DMS 273 treated with DMSO at 0.1 percent for 48 hours (cell line): Measurements from ENCODE around the gene ZSWIM5.
A peak's percentile ranks its signal among the peaks of the same experiment; 100 is the strongest.
"Not testable (repeated sequence)": the region's sequence is repeated elsewhere in the genome, so short reads cannot be mapped to it uniquely, and the experiment has no call there.

Experiments used
- DNase-seq: peaks from one replicate; lab custom pipeline; 2025; lab: John Stamatoyannopoulos, UW

ZSWIM5 gene

DNA sequence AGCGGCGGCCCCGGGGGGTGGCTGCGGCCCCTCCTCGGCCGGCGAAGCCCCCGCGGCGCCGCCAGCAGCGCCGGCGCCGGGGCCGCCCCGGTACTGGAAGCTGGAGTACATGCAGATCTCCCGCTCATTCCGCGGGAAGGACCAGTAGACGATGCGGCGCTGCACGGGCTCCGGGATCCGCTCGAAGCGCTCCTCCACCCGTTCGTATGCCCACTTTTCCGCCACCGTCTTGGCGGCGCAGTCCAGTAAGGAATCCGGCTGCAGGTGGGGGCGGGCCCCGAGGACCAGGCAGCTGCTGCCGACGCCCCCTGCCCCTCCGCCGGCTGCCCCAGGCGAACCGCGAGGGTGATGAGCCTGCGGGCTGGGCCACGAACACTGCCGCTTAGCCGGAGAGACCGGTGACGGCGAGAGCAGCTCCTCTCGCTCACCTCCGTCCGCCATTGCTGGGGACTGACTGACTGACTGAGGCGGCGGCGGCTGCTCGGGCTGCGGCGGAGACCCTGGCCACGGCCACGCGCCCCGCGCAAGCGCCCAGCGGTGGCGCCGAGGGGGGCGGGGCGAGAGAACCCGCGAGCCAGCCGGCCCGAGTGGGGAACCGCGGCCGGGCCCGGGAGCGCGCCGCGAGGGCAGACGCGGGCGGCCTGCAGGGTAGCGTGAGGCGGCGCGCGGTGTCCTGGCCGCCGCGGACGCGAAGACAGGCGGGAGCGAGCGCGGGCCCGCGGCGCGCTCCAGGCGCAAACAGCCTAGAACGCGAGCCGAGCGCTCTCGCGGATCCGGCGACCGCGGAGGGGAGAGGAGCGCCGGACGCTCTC lies at the start of gene ZSWIM5:
Gene ZSWIM5, minus strand, starts transcription at position 696 of the 812 bp plus-strand sequence. Its CDS starts 255 bp downstream, at position 441.
- peak; percentile 28 for DNase-seq

DNA sequence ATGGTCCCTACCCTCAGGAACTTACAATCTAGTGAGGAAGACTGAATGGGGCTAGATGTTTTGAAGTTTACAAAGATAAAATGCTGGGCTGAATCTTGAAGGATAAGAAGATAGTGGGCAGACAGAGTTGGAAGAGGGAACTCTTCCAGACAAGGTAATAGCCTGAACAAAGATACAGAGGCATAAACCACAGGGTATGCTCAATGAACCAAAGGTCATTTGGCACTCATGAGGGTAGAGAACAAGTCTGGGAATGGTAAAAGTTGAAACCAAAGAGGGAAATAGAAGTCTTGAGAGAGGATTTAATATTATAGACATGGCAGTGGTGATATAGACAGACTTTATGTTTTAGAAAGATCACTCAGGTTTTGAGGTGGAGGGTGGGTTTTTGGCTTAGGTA lies 48.1 kb upstream of the ZSWIM5 start:
- DNase-seq: no peak

DNA sequence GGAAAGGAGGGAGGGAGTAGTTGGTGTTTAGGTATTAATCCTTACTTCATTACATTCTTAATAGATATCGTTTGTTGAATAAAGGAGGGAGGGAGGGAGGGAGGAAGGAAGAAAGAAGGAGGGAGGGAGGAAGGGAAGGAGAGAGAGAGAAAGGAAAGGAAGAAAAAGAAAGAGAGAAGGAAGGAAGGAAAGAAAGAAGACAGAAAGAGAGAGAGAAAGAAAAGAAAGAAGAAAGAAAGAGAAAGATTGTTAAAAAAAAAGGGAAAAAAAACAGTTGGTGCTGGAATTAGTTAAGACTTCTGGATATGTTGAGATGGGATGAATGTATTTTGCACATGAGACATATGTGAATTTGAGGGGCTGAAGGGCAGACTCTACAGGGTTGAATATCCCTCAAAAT lies 44.1 kb upstream of the ZSWIM5 start:
- no peak for DNase-seq

DNA sequence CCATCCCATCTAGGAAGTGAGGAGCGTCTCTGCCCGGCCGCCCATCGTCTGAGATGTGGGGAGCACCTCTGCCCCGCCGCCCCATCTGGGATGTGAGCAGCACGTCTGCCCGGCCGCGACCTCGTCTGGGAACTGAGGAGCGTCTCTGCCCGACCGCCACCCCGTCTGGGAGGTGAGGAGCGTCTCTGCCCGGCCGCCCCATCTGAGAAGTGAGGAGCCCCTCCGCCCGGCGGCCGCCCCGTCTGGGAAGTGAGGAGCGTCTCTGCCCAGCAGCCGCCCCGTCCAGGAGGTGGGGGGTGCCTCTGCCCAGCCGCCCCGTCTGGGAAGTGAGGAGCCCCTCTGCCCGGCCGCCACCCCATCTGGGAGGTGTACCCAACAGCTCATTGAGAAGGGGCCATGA lies 41.6 kb upstream of the ZSWIM5 start:
- not testable (repeated sequence) for DNase-seq

DNA sequence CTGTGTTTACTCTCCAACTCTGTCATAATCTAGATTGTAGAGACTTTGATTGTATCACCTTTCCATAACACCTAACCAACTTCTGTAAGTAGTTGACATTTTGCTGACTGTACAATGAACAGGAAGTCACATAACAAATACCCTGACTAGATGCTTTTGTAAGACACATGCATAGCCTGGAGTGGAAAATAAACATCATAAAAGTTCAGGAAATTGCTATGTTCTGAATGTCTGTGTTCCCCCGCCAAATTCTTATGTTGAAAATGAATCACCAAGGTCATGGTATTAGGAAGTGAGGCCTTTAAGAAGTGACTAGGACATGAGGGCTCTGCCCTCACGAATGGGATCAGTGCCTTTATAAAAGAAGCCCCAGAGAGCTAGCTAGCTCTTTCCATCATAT lies 40.4 kb upstream of the ZSWIM5 start:
- DNase-seq: no peak

DNA sequence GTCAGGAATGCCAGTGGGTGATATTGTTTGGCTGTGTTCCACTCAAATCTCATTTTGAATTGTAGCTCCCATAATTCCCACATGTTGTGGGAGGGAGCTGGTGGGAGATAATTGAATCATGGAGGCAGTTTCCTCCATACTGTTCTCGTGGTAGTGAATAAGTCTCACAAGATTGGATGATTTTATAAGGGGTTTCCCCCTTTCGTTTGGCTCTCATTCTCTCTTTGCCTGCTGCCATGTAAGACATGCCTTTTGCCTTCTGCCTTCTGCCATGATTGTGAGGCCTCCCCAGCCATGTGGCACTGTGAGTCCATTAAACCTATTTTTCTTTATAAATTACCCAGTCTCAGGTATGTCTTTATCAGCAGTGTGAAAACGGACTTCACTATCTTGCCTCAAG lies 40.0 kb upstream of the ZSWIM5 start:
- not testable (repeated sequence) for DNase-seq

DNA sequence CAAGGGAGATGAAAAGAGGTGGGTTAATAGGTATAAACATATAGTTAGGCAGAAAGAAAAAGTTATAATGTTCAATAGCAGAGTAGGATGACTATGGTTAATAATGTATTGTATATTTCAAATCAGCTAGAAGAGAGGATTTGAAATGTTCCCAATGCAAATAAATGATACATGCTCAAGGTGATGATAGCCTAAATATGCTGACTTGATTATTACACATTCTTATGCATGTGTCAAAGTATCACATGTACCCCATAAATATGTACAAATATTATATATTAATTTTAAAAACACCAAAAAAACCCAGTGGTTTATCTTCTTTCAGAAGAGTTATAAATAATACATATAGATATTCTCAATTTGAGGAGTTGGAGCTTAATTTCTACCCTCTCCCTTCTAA lies 38.3 kb upstream of the ZSWIM5 start:
- DNase-seq: no peak

DNA sequence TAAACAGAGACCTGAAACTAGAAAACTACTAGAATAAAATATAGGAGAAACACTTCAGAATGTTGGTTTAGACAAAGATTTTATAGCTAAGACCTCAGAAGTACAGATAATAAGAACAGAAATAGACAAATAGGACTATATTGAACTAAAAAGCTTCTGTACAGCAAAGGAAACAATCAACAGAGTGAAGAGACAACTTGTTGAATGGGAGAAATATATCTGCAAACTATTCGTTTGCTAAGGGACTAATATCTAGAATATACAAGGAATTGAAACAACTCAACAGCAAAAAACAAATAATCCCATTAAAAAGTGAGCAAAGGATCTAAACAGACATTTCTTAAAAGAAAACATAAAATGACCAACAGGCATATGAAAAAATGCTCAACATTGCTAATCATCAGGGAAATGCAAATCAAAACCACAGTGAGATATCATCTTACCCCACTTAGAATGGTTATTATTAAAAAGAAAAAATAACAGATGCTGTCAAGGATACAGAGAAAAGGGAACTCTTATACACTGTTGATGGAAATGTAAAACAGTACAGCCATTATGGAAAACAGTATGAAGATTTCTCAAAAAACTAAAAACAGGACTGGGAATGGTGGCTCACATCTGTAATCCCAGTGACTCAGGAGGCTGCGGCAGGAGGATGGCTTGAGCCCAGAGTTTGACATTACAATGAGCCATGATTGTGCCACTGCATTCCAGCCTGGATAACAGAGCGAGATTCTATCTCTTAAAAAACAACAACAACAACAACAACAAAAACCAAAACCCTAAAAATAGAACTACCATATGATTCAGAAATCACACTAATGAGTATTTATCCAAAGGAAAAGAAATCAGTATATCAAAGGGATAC lies 37.3 kb upstream of the ZSWIM5 start:
- no peak for DNase-seq

DNA sequence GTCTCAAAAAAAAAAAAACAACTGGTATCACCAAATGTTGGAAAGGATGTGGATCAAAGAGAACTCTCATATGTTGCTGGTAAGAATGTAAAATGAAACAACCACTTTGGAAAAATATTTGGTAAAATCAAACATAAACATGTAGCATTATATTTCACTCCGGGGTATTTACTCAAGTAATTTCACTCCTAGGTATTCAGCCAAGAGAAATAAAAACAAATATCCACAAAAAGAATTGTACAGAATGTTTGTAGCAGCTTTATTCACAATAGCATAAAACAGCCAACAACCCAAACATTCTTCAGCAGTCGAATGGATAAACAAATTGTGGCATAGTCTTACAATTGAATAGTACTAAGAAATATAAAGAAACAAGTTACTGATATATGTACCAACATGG lies 32.4 kb upstream of the ZSWIM5 start:
- DNase-seq: no peak

DNA sequence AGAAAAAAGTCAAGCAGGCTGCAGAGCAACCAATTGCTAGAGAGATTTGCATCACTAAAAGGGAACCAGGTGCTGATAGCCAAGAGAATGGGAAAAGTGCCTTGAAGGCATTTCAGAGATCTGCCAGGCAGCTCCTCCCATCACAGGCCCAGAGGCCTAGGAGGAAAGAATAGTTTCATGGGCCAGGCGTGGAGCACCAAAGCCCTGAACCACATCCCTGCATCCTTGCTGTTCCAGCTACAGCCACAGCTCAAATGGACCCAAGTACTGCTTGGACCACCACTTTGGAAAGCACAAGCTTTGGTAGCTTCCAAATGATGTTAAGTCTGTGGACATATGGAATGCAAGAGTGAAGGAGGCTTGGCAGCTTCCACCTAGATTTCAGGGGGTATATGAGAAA lies 29.7 kb upstream of the ZSWIM5 start:
- no peak for DNase-seq

DNA sequence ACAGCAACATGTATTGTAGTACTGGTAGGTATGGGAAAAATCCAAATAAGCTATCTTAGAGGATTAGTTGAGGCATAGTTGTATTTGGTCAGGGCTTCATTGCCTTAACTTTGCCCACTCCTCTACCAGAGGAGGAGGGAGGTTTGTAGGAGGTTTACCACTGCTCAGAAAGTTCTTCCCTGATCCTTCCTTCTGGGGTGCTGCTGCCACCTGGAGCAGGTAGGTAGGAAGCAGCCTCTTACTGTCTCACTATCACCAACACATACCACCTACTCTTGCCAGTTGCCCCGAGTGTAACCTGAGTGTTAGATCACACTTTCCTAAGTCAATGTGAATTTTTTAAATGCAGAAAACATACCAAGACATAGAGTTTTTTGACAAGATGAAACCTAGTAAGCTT lies 24.1 kb upstream of the ZSWIM5 start:
- no peak for DNase-seq

DNA sequence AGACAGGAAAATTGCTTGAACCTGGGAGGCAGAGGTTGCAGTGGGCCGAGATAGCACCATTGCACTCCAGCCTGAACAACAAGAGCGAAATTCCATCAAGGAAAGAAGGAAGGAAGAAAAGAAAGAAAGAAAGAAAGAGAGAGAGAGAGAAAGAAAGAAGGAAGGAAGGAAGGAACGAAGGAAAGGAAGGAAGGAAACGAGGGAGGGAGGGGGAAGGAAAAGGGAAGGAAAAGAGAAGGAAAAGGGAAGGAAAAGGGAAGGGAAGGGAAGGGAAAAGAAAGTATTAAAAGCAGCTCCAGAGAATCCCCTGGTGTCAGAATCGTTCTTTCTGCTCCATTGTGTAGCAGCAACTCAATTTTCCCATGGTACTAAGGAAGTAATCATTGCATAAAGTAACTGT lies 19.2 kb upstream of the ZSWIM5 start:
- DNase-seq: no peak

DNA sequence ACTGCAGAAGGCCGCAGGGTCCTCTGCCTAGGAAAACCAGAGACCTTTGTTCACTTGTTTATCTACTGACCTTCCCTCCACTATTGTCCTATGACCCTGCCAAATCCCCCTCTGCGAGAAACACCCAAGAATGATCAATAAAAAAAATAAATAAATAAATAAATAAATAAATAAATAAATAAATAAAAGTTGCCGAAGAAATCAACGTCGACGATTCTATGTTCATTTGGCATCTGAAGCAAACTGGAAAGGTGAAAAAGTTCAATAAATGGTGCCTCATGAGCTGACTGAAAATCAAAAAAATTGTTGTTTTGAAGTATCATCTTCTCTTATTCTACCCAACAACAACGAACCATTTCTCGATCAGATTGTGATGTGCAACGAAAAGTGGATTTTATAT lies 17.3 kb upstream of the ZSWIM5 start:
- not testable (repeated sequence) for DNase-seq

DNA sequence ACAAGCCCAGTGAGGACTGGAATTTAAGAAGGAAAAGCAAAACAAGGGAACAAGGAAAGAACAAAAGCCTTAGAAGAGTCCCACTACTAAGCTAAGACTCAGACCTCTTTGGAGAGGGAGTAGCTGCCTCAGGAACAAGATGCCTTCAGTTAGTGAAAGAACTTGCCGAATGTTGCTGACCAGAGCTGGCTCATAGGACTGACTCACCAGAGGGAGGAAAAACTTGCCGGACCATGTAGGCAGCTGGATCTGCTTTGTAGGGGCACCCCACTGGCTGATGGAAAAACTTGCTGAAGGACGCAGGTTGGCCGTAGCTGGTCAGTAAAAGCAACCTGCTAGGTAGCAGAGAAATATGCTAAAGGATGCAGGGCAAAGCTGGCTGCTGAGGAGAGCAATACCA lies 15.3 kb upstream of the ZSWIM5 start:
- no peak for DNase-seq

DNA sequence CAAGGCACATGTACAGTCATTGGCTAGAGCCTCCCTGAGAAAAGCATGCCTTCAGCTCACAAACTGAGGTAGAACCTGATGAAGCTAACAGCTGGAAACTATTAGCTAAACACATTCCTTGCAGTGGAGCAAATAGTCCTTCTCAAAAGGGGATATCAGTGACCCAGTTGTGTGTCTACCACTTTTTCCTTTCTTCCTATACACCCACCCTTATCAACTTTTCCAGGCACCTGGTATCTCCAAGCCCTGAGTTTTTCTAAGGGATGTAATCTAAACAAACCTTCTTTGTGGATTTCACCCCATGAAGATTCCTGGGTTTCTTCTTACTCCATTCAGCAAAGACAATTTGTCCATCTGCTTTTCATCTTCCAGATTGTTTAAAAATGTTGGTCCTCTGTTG lies 10.5 kb upstream of the ZSWIM5 start:
- no peak for DNase-seq

DNA sequence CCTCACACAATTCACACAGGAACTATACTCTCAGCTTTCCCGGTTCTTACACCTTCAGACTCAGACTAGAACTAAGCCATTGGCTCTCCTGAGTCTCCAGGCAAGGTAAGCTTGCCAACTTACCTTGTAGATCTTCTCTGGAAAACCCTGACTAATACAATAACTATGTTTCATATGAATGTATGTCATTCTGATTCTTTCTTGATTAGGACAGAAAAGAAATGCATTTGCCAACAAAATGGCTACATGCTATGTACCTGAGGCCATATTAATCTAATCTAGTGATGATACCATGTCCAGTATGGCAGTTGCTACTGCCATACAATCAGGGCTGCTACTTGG lies 9.8 kb upstream of the ZSWIM5 start:
- DNase-seq: no peak

DNA sequence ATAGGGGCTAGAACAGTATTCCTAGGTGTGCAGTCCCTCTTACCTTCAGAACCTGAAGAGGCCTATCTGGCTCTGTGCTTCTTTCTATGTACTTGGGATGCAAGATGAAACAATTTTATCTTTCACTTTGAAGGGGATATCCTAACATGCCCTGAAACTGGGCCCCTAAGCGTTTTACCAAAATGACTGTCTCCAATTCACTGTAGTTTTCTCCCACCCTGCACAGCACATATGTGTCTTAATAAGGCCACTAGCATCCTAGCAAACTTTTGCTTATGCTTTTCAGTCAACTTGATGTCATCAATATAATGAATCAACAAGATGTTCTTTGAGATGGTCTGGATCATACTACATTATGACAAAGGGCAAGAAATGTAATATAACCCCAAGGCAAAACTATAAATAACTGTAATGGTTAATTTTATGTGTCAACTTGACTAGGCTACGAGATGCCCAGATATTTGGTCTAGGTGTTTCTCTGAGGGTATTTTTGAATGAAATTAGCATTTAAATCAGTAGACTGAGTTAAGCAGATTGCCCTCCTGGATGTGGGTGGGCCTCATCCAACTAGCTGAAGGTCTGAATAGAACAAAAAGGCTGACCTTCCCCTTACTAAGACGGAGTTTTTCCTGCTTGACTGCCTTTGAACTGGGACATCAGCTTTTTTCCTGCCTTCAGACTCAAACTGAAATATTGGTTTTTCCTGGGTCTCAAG lies 9.2 kb upstream of the ZSWIM5 start:
- no peak for DNase-seq

DNA sequence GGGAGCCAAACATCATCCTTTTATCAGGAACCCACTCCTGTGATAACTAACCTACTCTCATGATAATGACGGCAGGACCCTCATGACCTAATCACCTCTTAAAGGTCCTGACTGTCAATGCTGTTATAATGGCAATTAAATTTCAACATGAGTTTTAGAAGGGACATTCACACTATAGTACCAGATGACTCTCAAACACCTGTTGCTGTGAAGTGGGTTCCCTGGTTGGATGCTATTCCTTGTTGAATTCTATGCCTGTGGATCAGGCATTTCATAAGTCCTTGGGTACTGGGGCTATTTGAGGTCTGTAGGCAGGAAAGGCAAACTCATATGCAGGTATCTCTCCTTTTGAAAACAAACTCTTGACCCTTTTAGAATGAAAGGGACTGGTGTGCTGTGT lies 7.5 kb upstream of the ZSWIM5 start:
- no peak for DNase-seq

DNA sequence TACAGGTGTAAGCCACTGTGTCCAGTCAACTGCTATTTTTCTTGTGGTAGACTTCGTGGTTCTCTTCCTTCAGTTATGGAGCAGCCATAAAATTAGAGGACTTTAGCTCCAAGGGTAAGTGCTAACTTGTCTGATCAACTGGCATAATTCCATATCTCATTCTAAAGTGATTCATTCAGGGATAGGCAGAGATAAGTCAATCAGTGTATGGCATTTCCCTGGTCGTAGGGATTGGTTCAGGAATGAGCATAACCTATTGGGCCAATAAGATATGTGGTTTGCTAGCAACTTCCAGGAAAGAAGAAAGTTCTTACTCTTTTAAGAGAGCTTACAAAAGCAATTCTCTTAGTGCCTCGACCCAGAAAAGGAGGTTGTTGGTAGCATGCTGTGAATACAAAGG lies 4.7 kb upstream of the ZSWIM5 start:
- no peak for DNase-seq

DNA sequence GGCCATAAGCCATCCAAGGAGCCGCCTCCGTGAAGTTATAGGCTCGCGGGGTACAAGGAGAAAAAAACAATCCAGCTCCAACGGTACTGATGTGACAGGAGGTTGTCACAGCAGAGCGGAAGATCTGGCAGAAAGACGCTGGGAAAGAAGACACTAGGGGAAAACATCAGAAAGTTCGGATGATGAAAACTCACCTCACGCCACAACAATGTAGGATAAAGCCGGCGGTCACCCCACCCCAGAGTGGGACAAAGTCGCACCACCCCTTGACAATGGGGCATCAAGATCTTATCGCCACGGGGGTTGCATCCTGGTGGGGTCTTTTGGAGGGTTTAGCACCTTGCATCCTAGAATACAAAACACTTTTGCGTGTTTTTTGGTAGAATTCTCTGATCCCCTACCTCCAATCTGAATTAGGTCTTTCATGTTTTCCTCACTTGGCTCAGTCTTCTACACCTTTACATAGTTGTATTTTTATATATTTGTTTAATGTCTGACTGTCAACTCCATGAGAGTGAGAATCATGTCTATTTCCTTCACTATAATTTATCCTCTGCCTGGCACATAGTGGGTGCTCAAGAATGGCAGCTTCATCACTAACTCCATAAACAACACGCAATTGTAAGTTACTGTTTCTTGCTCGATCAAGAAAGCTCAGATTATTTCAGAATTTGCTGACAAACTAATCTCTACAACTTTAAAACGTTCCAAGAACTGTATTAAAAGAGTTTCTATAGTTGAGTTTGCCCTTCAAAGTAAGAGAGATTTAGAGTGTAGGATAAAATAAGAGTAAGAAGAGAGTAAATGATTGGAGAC lies 611 bp upstream of the ZSWIM5 start:
- no peak for DNase-seq

DNA sequence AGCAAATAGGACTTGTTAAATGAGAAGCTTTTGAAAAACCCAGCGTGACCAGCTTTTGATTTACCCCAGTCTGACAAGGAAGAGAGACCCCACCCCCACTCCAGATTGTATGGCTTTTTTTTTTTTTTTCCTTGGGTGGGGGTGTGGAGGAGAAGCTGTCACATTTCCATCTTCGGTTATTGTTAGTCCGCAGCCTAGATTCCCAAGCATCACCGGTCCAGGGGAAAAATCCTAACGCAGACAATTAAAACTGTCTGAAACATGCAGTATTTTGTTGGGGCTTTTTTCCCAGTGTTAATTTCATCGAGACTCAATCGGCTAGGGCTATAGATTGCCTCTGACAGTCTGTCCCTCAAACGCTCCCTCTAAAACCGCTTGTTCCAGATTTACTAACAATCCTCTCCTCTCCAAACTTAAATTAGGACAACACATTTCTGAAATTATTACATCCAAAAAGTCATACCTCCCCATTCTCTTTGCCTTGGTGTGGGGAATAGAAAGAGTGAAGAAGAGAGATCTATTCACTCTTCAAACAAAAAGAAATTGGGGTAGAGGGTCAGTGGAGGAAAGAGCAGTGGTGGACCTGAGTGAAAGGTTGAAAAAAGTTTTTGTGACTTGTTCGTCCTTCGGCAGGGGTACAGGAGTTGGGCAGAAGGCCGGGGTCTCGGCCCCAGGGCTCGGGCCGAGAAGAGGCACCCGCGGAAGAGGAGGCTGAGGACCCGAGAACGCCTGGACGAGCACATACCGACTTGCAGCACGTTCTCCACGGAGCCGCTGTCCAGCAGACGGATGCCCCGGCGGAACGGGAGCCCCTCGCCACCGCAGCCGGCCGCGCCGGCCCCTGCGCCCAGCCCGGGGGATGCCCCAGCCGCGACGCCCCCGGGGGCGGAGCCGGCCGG lies 1.1 kb downstream of the ZSWIM5 start:
- DNase-seq: peak; percentile 27
